K562 (cell line): ENCODE measurements around the gene KLK6. TPM values are rescaled to one million over a fixed set of nuclear protein-coding genes. Genes with fewer than 3 reads are reported as not detected.

ENCODE experiments used
- ATAC-seq: fragments of 200-7000 bp; cut with Tn5 transposase; 3 replicates; pipeline ENCODE4 v1.9.1; 2020; ENCODE audit warnings: moderate library complexity
- BruUV-seq: library from RNA; stranded (reverse); fragments of 400-500 nt; replicated peaks from 2 replicates; lab custom pipeline; 2021; lab: Mats Ljungman, UMichigan
- CTCF ChIA-PET: fragments of 300-600 bp; formaldehyde crosslinking; extraction: SDS; loops from one replicate; lab custom pipeline; 2021; ENCODE audit warnings: low intra/inter-chr PET ratio; lab: Yijun Ruan, JAX
- POLR2A ChIA-PET: fragments of 300-600, 350-650 bp; sonication (Branson Sonifier 250); formaldehyde crosslinking; extraction: SDS; loops from one replicate; lab custom pipeline; 2021; ENCODE audit warnings: antibody characterized with exemption, inconsistent platforms; lab: Yijun Ruan, JAX
- DNase-seq, 4 experiments: peaks; one replicate each; pipeline versions ENCODE4 v3.0.0 to v3.0.0-alpha.2; 2011 to 2018; ENCODE audit warnings: low spot score in 3 of 4, mixed read lengths in 3 of 4; ENCODE audit errors: extremely low read depth in 1 of 4
- FAIRE-seq: peaks from 2 replicates; lab custom pipeline; 2011; peaks lifted over from hg19 to GRCh38; lab: Jason Lieb, UNC
- H2AFZ ChIP-seq: 2 replicates; pipeline ENCODE4 v1.6.0; 2011; ENCODE audit warnings: low read depth, low read length, control low read depth, inconsistent platforms
- H3K27ac ChIP-seq: fragments of 200-600 bp; 3 replicates; pipeline ENCODE4 v1.8.0; 2011; ENCODE audit warnings: low read depth, mild to moderate bottlenecking, control low read depth, inconsistent platforms, low read length, moderate library complexity, mixed read lengths; ENCODE audit errors: extremely low read depth
- H3K27me3 ChIP-seq, 2 experiments: fragments of 300-600 bp in 1 of 2; 2 replicates in 1 of 2; 3 replicates in 1 of 2; pipeline versions ENCODE4 v1.6.0 to v1.8.0; 2011; ENCODE audit warnings: inconsistent platforms in 2 of 2, low read length in 2 of 2, mild to moderate bottlenecking in 1 of 2, mixed read lengths in 1 of 2, moderate library complexity in 1 of 2; ENCODE audit not compliant: control insufficient read depth in 2 of 2, insufficient read depth in 2 of 2
- H3K36me3 ChIP-seq: fragments of 300-600 bp; 3 replicates; pipeline ENCODE4 v1.8.0; 2011; ENCODE audit warnings: mild to moderate bottlenecking, low read length, inconsistent platforms; ENCODE audit not compliant: control insufficient read depth, insufficient read depth
- H3K4me1 ChIP-seq, 2 experiments: fragments of 200-600 bp in 1 of 2; replicated peaks in 1 of 2; 2 replicates in 1 of 2; 3 replicates in 1 of 2; pipeline versions ENCODE4 v1.5.1 to v1.8.0; 2011; ENCODE audit warnings: inconsistent platforms in 2 of 2, low read length in 2 of 2, mild to moderate bottlenecking in 1 of 2, mixed read lengths in 1 of 2, moderate library complexity in 1 of 2; ENCODE audit not compliant: control insufficient read depth in 2 of 2, insufficient read depth in 2 of 2
- H3K4me2 ChIP-seq: 2 replicates; pipeline ENCODE4 v1.6.1; 2011; ENCODE audit warnings: low read length, control low read depth, inconsistent platforms, mixed read lengths; ENCODE audit not compliant: insufficient read depth
- H3K4me3 ChIP-seq: fragments of 200-600 bp; sonication (generic), shearing (Covaris generic); 2 replicates; pipeline ENCODE4 v1.5.1; 2016; ENCODE audit warnings: control low read depth, inconsistent platforms
- H3K79me2 ChIP-seq: fragments of 200-600 bp; 3 replicates; pipeline ENCODE4 v1.8.0; 2011; ENCODE audit warnings: low read length, inconsistent platforms; ENCODE audit not compliant: control insufficient read depth, insufficient read depth
- H3K9ac ChIP-seq, 2 experiments: 2 replicates each; pipeline versions ENCODE4 v1.6.0 to v1.6.1; 2011; ENCODE audit warnings: low read depth in 2 of 2, low read length in 2 of 2, control low read depth in 1 of 2, inconsistent platforms in 1 of 2, mild to moderate bottlenecking in 1 of 2, mixed read lengths in 1 of 2; ENCODE audit not compliant: insufficient read depth in 1 of 2
- H3K9me1 ChIP-seq: one replicate; pipeline ENCODE4 v1.6.0; 2011; ENCODE audit warnings: inconsistent platforms, mild to moderate bottlenecking, low read length, moderate library complexity; ENCODE audit not compliant: control insufficient read depth, insufficient read depth
- H3K9me3 ChIP-seq: replicated peaks from 2 replicates; pipeline ENCODE4 v1.5.1; 2011; ENCODE audit warnings: low read depth, low read length, inconsistent platforms; ENCODE audit not compliant: control insufficient read depth, insufficient read depth
- H4K20me1 ChIP-seq: replicated peaks from 2 replicates; pipeline ENCODE4 v1.6.1; 2011; ENCODE audit warnings: low read length, inconsistent platforms, mixed read lengths; ENCODE audit not compliant: control insufficient read depth, insufficient read depth
- COPS2 ChIP-seq: fragments of 450-650 bp; conservative IDR thresholded peaks from 2 replicates; pipeline ENCODE4 v1.6.1; 2016; ENCODE audit warnings: mild to moderate bottlenecking, moderate library complexity
- GTF2A2 ChIP-seq: IDR thresholded peaks from 2 replicates; pipeline ENCODE4 v1.6.1; 2016; ENCODE audit warnings: mild to moderate bottlenecking, missing genetic modification characterization, missing compliant biosample characterization
- NCOA6 ChIP-seq: fragments of 450-650 bp; IDR thresholded peaks from 2 replicates; pipeline ENCODE4 v1.6.1; 2017; ENCODE audit warnings: mild to moderate bottlenecking
- PTTG1 ChIP-seq: fragments of 450-650 bp; IDR thresholded peaks from 2 replicates; pipeline ENCODE4 v1.6.1; 2016; ENCODE audit warnings: low read depth, mild to moderate bottlenecking, missing genetic modification characterization, missing compliant biosample characterization
- RAD21 ChIP-seq, 2 experiments: fragments of 250-450 bp in 1 of 2; fragments of 450-650 bp in 1 of 2; sonication (Bioruptor Pico) in 1 of 2; formaldehyde crosslinking in 1 of 2; IDR thresholded peaks in 1 of 2; conservative IDR thresholded peaks in 1 of 2; 2 replicates each; pipeline versions ENCODE4 v1.4.0 to v1.8.0; 2020 to 2022; ENCODE audit warnings: mild to moderate bottlenecking in 2 of 2, moderate library complexity in 1 of 2
- SLC30A9 ChIP-seq: fragments of 250-450 bp; sonication (Bioruptor Pico); IDR thresholded peaks from 2 replicates; pipeline ENCODE4 v1.8.0; 2022; ENCODE audit warnings: mild to moderate bottlenecking, moderate library complexity
- ZNF785 ChIP-seq: fragments of 250-450 bp; sonication (Bioruptor Pico); IDR thresholded peaks from 2 replicates; pipeline ENCODE4 v1.4.0; 2020; ENCODE audit warnings: mild to moderate bottlenecking
- WGBS: fragments of 100-300 bp; shearing (Covaris generic); methylation state at CpG from one replicate; pipeline ENCODE4 v1.1.6; 2016; ENCODE audit warnings: low coverage, mixed read lengths; ENCODE audit not compliant: insufficient coverage; ENCODE audit errors: missing lambda C conversion rate; 5-methylcytosine and 5-hydroxymethylcytosine counted together
- in situ Hi-C: fragments of 300-500 bp; cut with MboI; formaldehyde crosslinking; loops from 4 replicates; pipeline ENCODE4 v1.15.0; 2018; ENCODE audit warnings: inconsistent platforms, mixed read lengths
- intact Hi-C: fragments of 100-400 bp; cut with micrococcal nuclease; formaldehyde crosslinking; loops from 2 replicates; pipeline ENCODE4 v1.14.2; 2022
- polyA plus RNA-seq, 8 experiments: library from polyadenylated mRNA; depleted of rRNA in 4 of 8; stranded (reverse) in 5 of 8; unstranded in 3 of 8; fragments of >200 nt; fragmentation: Nextera tagmentation in 2 of 8; fragmentation: Illumina TruSeq in 1 of 8; extraction: Ambion mirVana in 2 of 8; extraction: Trizol in 1 of 8; gene quantifications; 2 replicates each; pipeline versions ENCODE4 v1.2.1 to v1.2.3, GENCODE V29; 2011 to 2014; ENCODE audit warnings: inconsistent platforms in 1 of 8, missing spikeins in 1 of 8
- total RNA-seq, 7 experiments: library from RNA; depleted of rRNA in 6 of 7; stranded (reverse); fragments of >200 nt in 6 of 7; fragmentation: Illumina TruSeq in 2 of 7; extraction: Trizol in 2 of 7; gene quantifications; 2 replicates each; pipeline versions ENCODE4 v1.2.1 to v1.2.3, GENCODE V29; 2011 to 2021; ENCODE audit warnings: low replicate concordance in 1 of 7
- TF ChIP-seq, protein P1 (sequence below), 2 experiments: fragments of 450-650 bp; IDR thresholded peaks; 2 replicates each; pipeline ENCODE4 v1.6.1; 2018; ENCODE audit warnings: mild to moderate bottlenecking in 2 of 2, low read depth in 1 of 2; ENCODE audit not compliant: partially characterized antibody in 2 of 2
- TF ChIP-seq, protein P2 (sequence below): sonication (generic); formaldehyde crosslinking; IDR thresholded peaks from 2 replicates; pipeline ENCODE4 v1.9.0; 2022; ENCODE audit warnings: mild to moderate bottlenecking, missing genetic modification reagents
- TF ChIP-seq, protein P3 (sequence below): fragments of 250-450 bp; sonication (Bioruptor Pico); IDR thresholded peaks from 2 replicates; pipeline ENCODE4 v1.4.0; 2020; ENCODE audit warnings: mild to moderate bottlenecking, moderate library complexity

The KLK6 gene
- total and polyA plus RNA-seq, 9 of the 15 experiments (the other 6 are each of a cell fraction or from before 2014, with no cell fraction given): not detected

DNA sequence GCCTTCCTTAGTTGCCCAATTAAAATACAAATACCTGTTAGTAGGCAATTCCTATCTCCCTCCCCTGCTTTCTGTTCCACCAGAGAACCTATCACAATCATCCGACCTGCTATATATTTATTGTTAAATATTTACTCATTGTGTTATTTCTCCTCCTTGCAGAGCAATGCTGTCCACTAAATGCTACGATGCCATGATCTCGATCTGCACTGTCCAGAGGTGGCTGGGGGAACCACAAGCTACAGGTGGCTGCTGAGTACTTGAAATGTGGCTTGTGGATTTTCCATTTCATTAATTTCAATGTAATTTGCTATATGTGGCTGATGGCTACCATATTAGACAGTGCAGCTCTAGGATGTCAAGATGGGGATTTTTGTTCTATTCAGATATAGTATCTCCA is 5.1 kb downstream of the KLK6 start (continued):
- TF ChIP-seq, protein P1, sequence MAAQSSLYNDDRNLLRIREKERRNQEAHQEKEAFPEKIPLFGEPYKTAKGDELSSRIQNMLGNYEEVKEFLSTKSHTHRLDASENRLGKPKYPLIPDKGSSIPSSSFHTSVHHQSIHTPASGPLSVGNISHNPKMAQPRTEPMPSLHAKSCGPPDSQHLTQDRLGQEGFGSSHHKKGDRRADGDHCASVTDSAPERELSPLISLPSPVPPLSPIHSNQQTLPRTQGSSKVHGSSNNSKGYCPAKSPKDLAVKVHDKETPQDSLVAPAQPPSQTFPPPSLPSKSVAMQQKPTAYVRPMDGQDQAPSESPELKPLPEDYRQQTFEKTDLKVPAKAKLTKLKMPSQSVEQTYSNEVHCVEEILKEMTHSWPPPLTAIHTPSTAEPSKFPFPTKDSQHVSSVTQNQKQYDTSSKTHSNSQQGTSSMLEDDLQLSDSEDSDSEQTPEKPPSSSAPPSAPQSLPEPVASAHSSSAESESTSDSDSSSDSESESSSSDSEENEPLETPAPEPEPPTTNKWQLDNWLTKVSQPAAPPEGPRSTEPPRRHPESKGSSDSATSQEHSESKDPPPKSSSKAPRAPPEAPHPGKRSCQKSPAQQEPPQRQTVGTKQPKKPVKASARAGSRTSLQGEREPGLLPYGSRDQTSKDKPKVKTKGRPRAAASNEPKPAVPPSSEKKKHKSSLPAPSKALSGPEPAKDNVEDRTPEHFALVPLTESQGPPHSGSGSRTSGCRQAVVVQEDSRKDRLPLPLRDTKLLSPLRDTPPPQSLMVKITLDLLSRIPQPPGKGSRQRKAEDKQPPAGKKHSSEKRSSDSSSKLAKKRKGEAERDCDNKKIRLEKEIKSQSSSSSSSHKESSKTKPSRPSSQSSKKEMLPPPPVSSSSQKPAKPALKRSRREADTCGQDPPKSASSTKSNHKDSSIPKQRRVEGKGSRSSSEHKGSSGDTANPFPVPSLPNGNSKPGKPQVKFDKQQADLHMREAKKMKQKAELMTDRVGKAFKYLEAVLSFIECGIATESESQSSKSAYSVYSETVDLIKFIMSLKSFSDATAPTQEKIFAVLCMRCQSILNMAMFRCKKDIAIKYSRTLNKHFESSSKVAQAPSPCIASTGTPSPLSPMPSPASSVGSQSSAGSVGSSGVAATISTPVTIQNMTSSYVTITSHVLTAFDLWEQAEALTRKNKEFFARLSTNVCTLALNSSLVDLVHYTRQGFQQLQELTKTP (IDR thresholded peaks at IDR 0.05; ENCODE audit: low read depth in 1 of 2, partially characterized antibody in 2 of 2): no peak
- TF ChIP-seq ZNF785 (CRISPR knock-in tag) (no peak), SLC30A9 (CRISPR knock-in tag) (no peak), NCOA6 (no peak), COPS2 (no peak), RAD21 (CRISPR knock-in tag; conservative IDR thresholded peaks at IDR 0.05 in 1 of 2, IDR thresholded peaks at IDR 0.05 in 1 of 2) (no peak)

DNA sequence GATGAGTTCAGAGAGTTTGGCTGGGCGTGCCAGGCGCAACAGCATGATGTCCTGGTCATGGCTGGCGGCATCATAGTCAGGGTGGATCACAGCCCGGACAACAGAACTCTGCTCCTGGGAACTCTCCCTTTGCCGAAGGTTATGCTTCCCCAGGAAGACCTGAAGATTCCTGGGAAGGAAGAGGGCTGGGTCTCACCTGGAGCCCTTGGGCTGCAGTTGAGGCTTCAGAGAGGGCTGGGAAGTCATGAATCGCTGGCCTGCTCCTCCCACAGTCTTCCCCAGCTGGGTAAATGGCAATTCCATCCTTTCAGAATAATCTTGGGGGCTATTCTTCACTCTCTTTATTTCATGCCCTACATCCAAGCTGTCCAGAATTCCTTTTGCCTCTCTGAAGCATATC is 6.0 kb downstream of the KLK6 start:
- Histone ChIP-seq H3K27ac (no peak overlapping the region), H3K27me3 (peaks cover 7 to 33% of the 10 kb centered on the region in 2 experiments; a peak in 4 of 5 replicates), H3K79me2 (no peaks in the 10 kb centered on the region), H3K4me3 (no peak overlapping the region), H3K36me3 (no peaks in the 10 kb centered on the region), H3K4me2 (no peak overlapping the region), H3K9me1 (no peaks in the 10 kb centered on the region), H3K9ac (no peak overlapping the region), H3K4me1 (no peaks in the 10 kb centered on the region)
- ChIA-PET CTCF (no interaction called here), POLR2A (no interaction called here)
- ATAC-seq (no peak), DNase-seq (no peak)
- intact Hi-C loops (no loop called here), in situ Hi-C loops (no loop called here)
- no TSS peak for BruUV-seq
- TF ChIP-seq PTTG1 (tag) (no peak), GTF2A2 (no peak)
- TF ChIP-seq, protein P2, sequence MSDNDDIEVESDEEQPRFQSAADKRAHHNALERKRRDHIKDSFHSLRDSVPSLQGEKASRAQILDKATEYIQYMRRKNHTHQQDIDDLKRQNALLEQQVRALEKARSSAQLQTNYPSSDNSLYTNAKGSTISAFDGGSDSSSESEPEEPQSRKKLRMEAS (CRISPR knock-in tag): no peak
- TF ChIP-seq, protein P3, sequence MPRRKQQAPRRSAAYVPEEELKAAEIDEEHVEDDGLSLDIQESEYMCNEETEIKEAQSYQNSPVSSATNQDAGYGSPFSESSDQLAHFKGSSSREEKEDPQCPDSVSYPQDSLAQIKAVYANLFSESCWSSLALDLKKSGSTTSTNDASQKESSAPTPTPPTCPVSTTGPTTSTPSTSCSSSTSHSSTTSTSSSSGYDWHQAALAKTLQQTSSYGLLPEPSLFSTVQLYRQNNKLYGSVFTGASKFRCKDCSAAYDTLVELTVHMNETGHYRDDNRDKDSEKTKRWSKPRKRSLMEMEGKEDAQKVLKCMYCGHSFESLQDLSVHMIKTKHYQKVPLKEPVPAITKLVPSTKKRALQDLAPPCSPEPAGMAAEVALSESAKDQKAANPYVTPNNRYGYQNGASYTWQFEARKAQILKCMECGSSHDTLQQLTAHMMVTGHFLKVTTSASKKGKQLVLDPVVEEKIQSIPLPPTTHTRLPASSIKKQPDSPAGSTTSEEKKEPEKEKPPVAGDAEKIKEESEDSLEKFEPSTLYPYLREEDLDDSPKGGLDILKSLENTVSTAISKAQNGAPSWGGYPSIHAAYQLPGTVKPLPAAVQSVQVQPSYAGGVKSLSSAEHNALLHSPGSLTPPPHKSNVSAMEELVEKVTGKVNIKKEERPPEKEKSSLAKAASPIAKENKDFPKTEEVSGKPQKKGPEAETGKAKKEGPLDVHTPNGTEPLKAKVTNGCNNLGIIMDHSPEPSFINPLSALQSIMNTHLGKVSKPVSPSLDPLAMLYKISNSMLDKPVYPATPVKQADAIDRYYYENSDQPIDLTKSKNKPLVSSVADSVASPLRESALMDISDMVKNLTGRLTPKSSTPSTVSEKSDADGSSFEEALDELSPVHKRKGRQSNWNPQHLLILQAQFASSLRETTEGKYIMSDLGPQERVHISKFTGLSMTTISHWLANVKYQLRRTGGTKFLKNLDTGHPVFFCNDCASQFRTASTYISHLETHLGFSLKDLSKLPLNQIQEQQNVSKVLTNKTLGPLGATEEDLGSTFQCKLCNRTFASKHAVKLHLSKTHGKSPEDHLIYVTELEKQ (CRISPR knock-in tag): no peak
- TF ChIP-seq, all 486 proteins: peak for 0
- FAIRE-seq: no peak
- 2% methylated on average over 6 of the region's 6 CpGs for WGBS
- Histone ChIP-seq H4K20me1 (no peaks in the 10 kb centered on the region), H3K9me3 (no peaks in the 10 kb centered on the region), H2AFZ (no peak overlapping the region)
